B cell (primary cell): ENCODE results near the gene EHD4. TPM values are rescaled to one million over a fixed set of nuclear protein-coding genes. Genes with fewer than 3 reads are reported as not detected.

Experiments used
- ATAC-seq: fragments of 200-7000 bp; cut with Tn5 transposase; one replicate; pipeline ENCODE4 v1.10.0; 2021; ENCODE audit warnings: low read depth, mild to moderate bottlenecking, moderate number of reproducible peaks, moderate library complexity
- CTCF ChIA-PET: fragments of 350-600 bp; sonication (Branson Sonifier 250); formaldehyde crosslinking; loops from one replicate; lab custom pipeline; 2021; ENCODE audit warnings: antibody characterized with exemption, inconsistent platforms; lab: Charles Lee
- POLR2A ChIA-PET: fragments of 350-600 bp; sonication (Branson Sonifier 250); formaldehyde crosslinking; loops from one replicate; lab custom pipeline; 2021; ENCODE audit warnings: antibody characterized with exemption; lab: Charles Lee
- DNase-seq: peaks from one replicate; pipeline ENCODE4 v3.0.0; 2013
- H2AFZ ChIP-seq: 2 replicates; pipeline ENCODE4 v1.6.1; 2012; ENCODE audit warnings: mild to moderate bottlenecking, low read depth, low read length; ENCODE audit not compliant: insufficient read depth, poor library complexity, severe bottlenecking
- H3K27ac ChIP-seq, 2 donors: 1 replicate in 1 of 2; 2 replicates in 1 of 2; pipeline ENCODE4 v1.5.1; 2012 to 2013; ENCODE audit warnings: low read length in 2 of 2, mild to moderate bottlenecking in 2 of 2, moderate library complexity in 1 of 2
- H3K27me3 ChIP-seq, 4 experiments: fragments of 200-600 bp in 1 of 4; sonication (generic) in 1 of 4; replicated peaks in 1 of 4; 1 replicate in 2 of 4; 2 replicates in 2 of 4; pipeline versions ENCODE4 v1.6.1 to v1.7.0; 2013 to 2016; ENCODE audit warnings: low read length in 3 of 4, mild to moderate bottlenecking in 2 of 4, mixed read lengths in 1 of 4, moderate library complexity in 1 of 4; ENCODE audit not compliant: insufficient read depth in 4 of 4, control insufficient read depth in 3 of 4; ENCODE audit errors: control extremely low read depth in 1 of 4
- H3K36me3 ChIP-seq, 2 experiments: replicated peaks in 1 of 2; 1 replicate in 1 of 2; 2 replicates in 1 of 2; pipeline versions ENCODE4 v1.6.1 to v1.7.1; 2013; ENCODE audit warnings: low read length in 1 of 2; ENCODE audit not compliant: insufficient read depth in 2 of 2, control insufficient read depth in 1 of 2; ENCODE audit errors: control extremely low read depth in 1 of 2, extremely low read depth in 1 of 2
- H3K4me1 ChIP-seq, 2 donors: fragments of 200-600 bp in 1 of 2; sonication (generic) in 1 of 2; 1 replicate in 1 of 2; 2 replicates in 1 of 2; pipeline versions ENCODE4 v1.5.1 to v1.6.1; 2013 to 2017; ENCODE audit warnings: low read length in 2 of 2; ENCODE audit not compliant: control insufficient read depth in 2 of 2, insufficient read depth in 2 of 2
- H3K4me2 ChIP-seq: replicated peaks from 2 replicates; pipeline ENCODE3; 2012; ENCODE audit warnings: mild to moderate bottlenecking, low read depth, low read length; ENCODE audit not compliant: poor library complexity, severe bottlenecking
- H3K4me3 ChIP-seq, 5 experiments: fragments of 200-600 bp in 1 of 5; sonication (generic) in 1 of 5; 1 replicate in 3 of 5; 2 replicates in 2 of 5; pipeline versions ENCODE4 v1.5.1 to v1.7.0; 2011 to 2016; ENCODE audit warnings: low read length in 4 of 5, mild to moderate bottlenecking in 4 of 5, low read depth in 2 of 5, control low read depth in 1 of 5, moderate library complexity in 1 of 5; ENCODE audit not compliant: insufficient read depth in 1 of 5; ENCODE audit errors: control extremely low read depth in 1 of 5, extremely low read depth in 1 of 5
- H3K79me2 ChIP-seq: fragments of 200-600 bp; sonication (generic); one replicate; pipeline ENCODE4 v1.6.0; 2016; ENCODE audit warnings: low read length; ENCODE audit not compliant: control insufficient read depth, insufficient read depth
- H3K9ac ChIP-seq: fragments of 200-600 bp; sonication (generic); 2 replicates; pipeline ENCODE4 v1.6.1; 2017; ENCODE audit warnings: mild to moderate bottlenecking, low read length, moderate library complexity
- H3K9me3 ChIP-seq, 3 donors: one replicate each; pipeline versions ENCODE4 v1.6.1 to v1.7.1; 2013; ENCODE audit warnings: low read length in 2 of 3; ENCODE audit not compliant: control insufficient read depth in 2 of 3, insufficient read depth in 1 of 3; ENCODE audit errors: control extremely low read depth in 1 of 3
- H4K20me1 ChIP-seq: 2 replicates; pipeline ENCODE4 v1.6.0; 2012; ENCODE audit warnings: mild to moderate bottlenecking, low read length; ENCODE audit not compliant: insufficient read depth, control insufficient read depth, poor library complexity, severe bottlenecking
- H3K27ac Mint-ChIP-seq: one replicate; pipeline ENCODE4 v1.8.0; 2021; ENCODE audit warnings: mixed read lengths
- H3K27me3 Mint-ChIP-seq: one replicate; pipeline ENCODE4 v1.8.0; 2021; ENCODE audit warnings: mixed read lengths
- H3K4me1 Mint-ChIP-seq: one replicate; pipeline ENCODE4 v1.8.0; 2021; ENCODE audit warnings: mixed read lengths
- H3K4me3 Mint-ChIP-seq: one replicate; pipeline ENCODE4 v1.8.0; 2021; ENCODE audit warnings: mixed read lengths
- H3K9me3 Mint-ChIP-seq: one replicate; pipeline ENCODE4 v1.8.0; 2022; ENCODE audit warnings: mixed read lengths; ENCODE audit not compliant: insufficient read depth
- EZH2 ChIP-seq: IDR thresholded peaks from 2 replicates; pipeline ENCODE4 v1.6.1; 2012; ENCODE audit warnings: borderline replicate concordance, low read depth, mild to moderate bottlenecking, moderate library complexity, low read length; ENCODE audit not compliant: insufficient read depth, poor library complexity, severe bottlenecking
- WGBS: methylation state at CpG from one replicate; pipeline ENCODE4 v1.1.5; 2013; ENCODE audit warnings: missing lambda C conversion rate; ENCODE audit not compliant: insufficient coverage; 5-methylcytosine and 5-hydroxymethylcytosine counted together
- intact Hi-C: fragments of 100-400 bp; cut with micrococcal nuclease; formaldehyde crosslinking; loops from one replicate; pipeline ENCODE4 v1.10.0; 2022
- polyA plus RNA-seq: library from polyadenylated mRNA; depleted of rRNA; stranded (reverse); fragments of >200 nt; gene quantifications from 2 replicates; pipeline ENCODE4 v1.2.3, GENCODE V29; 2012
- total RNA-seq, 2 donors: library from RNA; stranded (reverse); fragments of 120-200 nt in 1 of 2; gene quantifications; 1 replicate in 1 of 2; 2 replicates in 1 of 2; pipeline versions ENCODE4 v1.2.3 to v1.2.4, GENCODE V29; 2013 to 2022
- TF ChIP-seq, protein P1 (sequence below): fragments of 200-600 bp; IDR thresholded peaks from one replicate; pipeline ENCODE4 v1.8.0; 2022; ENCODE audit warnings: antibody characterized with exemption, mild to moderate bottlenecking

The EHD4 gene
- total and polyA plus RNA-seq, 2 donors (not counting 1 experiment from before 2014, with no cell fraction given) = 3.1 to 12.7 TPM

DNA sequence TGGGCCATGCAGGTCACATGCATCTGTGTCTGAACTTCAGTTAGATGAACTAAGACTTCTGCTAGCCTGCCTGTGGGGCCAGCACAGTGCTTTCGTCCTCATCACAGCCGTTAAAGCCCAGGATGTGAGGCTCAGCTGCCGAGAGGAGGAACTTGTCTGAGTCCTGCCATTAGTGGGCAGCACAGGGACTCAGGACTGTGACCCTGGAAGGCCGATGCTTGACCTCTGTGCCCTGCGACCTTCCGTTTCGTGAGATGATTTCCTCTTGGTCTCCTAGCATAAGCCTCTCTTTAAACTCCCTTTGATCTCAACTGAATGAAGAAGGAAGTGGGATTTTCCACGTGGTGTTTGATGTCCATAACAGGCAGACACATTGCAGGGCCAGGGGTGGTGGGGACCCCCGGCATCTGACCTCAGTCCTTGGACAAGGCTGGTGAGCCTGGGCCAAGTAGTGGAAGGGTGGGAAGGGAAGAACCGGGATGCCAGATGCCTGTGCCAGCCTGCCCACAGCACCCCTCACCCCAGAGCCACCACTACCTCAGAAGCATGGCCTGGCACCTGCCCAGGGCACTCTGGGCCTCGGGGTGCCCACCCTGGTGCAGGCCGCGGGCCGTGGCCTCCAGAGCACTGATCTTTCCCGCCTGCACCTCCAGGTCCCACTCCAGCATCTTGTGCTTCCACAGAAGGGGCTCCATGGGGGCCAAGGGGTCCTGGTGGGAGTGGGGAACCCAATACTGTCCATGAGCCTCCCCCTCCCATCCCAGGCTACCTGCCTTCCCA, 112.1 kb downstream of the EHD4 start:
- Mint-ChIP-seq H3K27me3 (no peaks in the 10 kb centered on the region), H3K4me3 (no peak overlapping the region), H3K4me1 (no peaks in the 10 kb centered on the region), H3K27ac (no peak overlapping the region), H3K9me3 (no peaks in the 10 kb centered on the region)
- Histone ChIP-seq H3K79me2 (no peaks in the 10 kb centered on the region), H3K4me2 (no peak overlapping the region), H3K27ac (no peak overlapping the region), H3K9ac (no peak overlapping the region), H3K4me3 (no peak overlapping the region), H3K36me3 (no peaks in the 10 kb centered on the region), H3K9me3 (no peaks in the 10 kb centered on the region), H3K4me1 (peaks cover 0 to 6% of the 10 kb centered on the region in 2 donors), H3K27me3 (peaks cover 0 to 3% (median 0%) of the 10 kb centered on the region in 4 experiments), H4K20me1 (no peaks in the 10 kb centered on the region), H2AFZ (peak overlapping the region; percentile 38)
- intact Hi-C loops = no loop called here
- 44% methylated on average over 13 of the region's 15 CpGs for whole genome bisulfite sequencing
- ChIA-PET POLR2A (no interaction called here), CTCF (interaction anchor here (0.8 to 1.9 kb wide), 4 partner anchors 9 to 48 kb away, joined by 3 to 9 read pairs (median 6); no protein-coding TSS in a partner anchor)
- no peak for ATAC-seq
- no peak for DNase-seq
- TF ChIP-seq EZH2 = no peak
- TF ChIP-seq, protein P1, sequence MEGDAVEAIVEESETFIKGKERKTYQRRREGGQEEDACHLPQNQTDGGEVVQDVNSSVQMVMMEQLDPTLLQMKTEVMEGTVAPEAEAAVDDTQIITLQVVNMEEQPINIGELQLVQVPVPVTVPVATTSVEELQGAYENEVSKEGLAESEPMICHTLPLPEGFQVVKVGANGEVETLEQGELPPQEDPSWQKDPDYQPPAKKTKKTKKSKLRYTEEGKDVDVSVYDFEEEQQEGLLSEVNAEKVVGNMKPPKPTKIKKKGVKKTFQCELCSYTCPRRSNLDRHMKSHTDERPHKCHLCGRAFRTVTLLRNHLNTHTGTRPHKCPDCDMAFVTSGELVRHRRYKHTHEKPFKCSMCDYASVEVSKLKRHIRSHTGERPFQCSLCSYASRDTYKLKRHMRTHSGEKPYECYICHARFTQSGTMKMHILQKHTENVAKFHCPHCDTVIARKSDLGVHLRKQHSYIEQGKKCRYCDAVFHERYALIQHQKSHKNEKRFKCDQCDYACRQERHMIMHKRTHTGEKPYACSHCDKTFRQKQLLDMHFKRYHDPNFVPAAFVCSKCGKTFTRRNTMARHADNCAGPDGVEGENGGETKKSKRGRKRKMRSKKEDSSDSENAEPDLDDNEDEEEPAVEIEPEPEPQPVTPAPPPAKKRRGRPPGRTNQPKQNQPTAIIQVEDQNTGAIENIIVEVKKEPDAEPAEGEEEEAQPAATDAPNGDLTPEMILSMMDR = no peak

DNA sequence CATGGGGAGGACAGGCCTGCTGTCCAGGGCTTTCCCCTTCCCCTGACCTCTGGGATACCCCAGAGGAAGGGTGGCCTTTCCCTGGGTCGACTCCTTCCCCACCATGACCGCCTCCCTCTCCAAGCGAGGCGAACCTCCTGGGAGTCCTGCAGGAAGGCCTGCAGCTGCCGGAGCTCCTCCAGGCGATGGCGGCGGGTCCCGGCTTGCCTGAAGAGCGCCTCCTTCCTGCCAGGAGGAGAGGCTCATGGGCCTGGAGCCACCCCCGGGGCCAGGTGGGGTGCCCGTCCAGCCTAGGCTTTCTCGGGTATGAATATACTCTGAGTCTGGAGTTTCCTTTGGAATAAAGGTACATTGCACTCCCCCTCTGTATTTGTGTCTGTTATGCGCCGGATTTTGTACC, 113.6 kb downstream of the EHD4 start:
- no peaks in the 10 kb centered on the region for H3K4me1 Mint-ChIP-seq
- H3K4me3 ChIP-seq = no peak overlapping the region
- POLR2A ChIA-PET = no interaction called here
- DNase-seq (no peak), ATAC-seq (no peak)
- no peak overlapping the region for H3K27ac Mint-ChIP-seq
- no peaks in the 10 kb centered on the region for H3K27me3 Mint-ChIP-seq
- no peaks in the 10 kb centered on the region for H4K20me1 ChIP-seq
- no peaks in the 10 kb centered on the region for H3K36me3 ChIP-seq
- intact Hi-C loops = no loop called here
- H3K27me3 ChIP-seq = peaks cover 0 to 3% (median 0%) of the 10 kb centered on the region in 4 experiments
- CTCF ChIA-PET = interaction anchor here (1.2 kb wide), 1 partner anchor 46 kb away, joined by 3 read pairs; no protein-coding TSS in a partner anchor
- H3K4me1 ChIP-seq = peaks cover 0 to 6% of the 10 kb centered on the region in 2 donors
- H3K4me3 Mint-ChIP-seq = no peak overlapping the region
- H3K9me3 ChIP-seq = no peaks in the 10 kb centered on the region
- no peak overlapping the region for H2AFZ ChIP-seq
- H3K27ac ChIP-seq = no peak overlapping the region
- H3K9ac ChIP-seq = no peak overlapping the region
- no peak overlapping the region for H3K4me2 ChIP-seq
- no peaks in the 10 kb centered on the region for H3K79me2 ChIP-seq
- no peaks in the 10 kb centered on the region for H3K9me3 Mint-ChIP-seq
- WGBS = 93% methylated on average over 12 of the region's 15 CpGs
- TF ChIP-seq EZH2 = no peak
- TF ChIP-seq, protein P1 = no peak
